PC-9 (cell line): ENCODE data around the gene RIBC2.

Source experiments
- EZH2 ChIP-seq: fragments of 200-600 bp; sonication (generic); IDR thresholded peaks from 2 replicates; pipeline ENCODE4 v1.8.0; 2017; ENCODE audit warnings: antibody characterized with exemption, low read depth
- TF ChIP-seq, protein P1 (sequence below): fragments of 200-600 bp; sonication (generic); conservative IDR thresholded peaks from 2 replicates; pipeline ENCODE4 v1.6.1; 2017; ENCODE audit warnings: mixed run types, antibody characterized with exemption, mild to moderate bottlenecking, moderate library complexity

- TF ChIP-seq, protein P1, sequence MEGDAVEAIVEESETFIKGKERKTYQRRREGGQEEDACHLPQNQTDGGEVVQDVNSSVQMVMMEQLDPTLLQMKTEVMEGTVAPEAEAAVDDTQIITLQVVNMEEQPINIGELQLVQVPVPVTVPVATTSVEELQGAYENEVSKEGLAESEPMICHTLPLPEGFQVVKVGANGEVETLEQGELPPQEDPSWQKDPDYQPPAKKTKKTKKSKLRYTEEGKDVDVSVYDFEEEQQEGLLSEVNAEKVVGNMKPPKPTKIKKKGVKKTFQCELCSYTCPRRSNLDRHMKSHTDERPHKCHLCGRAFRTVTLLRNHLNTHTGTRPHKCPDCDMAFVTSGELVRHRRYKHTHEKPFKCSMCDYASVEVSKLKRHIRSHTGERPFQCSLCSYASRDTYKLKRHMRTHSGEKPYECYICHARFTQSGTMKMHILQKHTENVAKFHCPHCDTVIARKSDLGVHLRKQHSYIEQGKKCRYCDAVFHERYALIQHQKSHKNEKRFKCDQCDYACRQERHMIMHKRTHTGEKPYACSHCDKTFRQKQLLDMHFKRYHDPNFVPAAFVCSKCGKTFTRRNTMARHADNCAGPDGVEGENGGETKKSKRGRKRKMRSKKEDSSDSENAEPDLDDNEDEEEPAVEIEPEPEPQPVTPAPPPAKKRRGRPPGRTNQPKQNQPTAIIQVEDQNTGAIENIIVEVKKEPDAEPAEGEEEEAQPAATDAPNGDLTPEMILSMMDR, result no peak
- no peak for TF ChIP-seq EZH2
Measured at GRCh38 chr22:45453764-45454163, 40.3 kb downstream of the RIBC2 start.
